ENCODE results near the gene TSPAN11.
A peak's percentile ranks its signal among the peaks of the same experiment; 100 is the strongest.
"Not testable (repeated sequence)": the region's sequence is repeated elsewhere in the genome, so short reads cannot be mapped to it uniquely, and the experiment has no call there.

The TSPAN11 gene

GRCh38 chr12:30926243-30927221 is at the start of gene TSPAN11:
Gene TSPAN11, plus strand, starts transcription at chr12:30926748. Its CDS starts 27,244 bp downstream, at chr12:30953992.
- DNase-seq = peak; percentile 17

- no peak for DNase-seq
Observed at GRCh38 chr12:30877105-30877875, 49.3 kb upstream of the TSPAN11 start.

GRCh38 chr12:30878024-30878423 is 48.5 kb upstream of the TSPAN11 start:
- DNase-seq = no peak

- DNase-seq = no peak
Observed at GRCh38 chr12:30880061-30880460, 46.5 kb upstream of the TSPAN11 start.

- no peak for DNase-seq
Observed at GRCh38 chr12:30880813-30881212, 45.7 kb upstream of the TSPAN11 start.

- DNase-seq = no peak
Observed at GRCh38 chr12:30882706-30883105, 43.8 kb upstream of the TSPAN11 start.

- no peak for DNase-seq
Observed at GRCh38 chr12:30884799-30885198, 41.7 kb upstream of the TSPAN11 start.

- no peak for DNase-seq
Observed at GRCh38 chr12:30885321-30885720, 41.2 kb upstream of the TSPAN11 start.

- DNase-seq = no peak
Observed at GRCh38 chr12:30887226-30887625, 39.3 kb upstream of the TSPAN11 start.

GRCh38 chr12:30888241-30888640 is 38.3 kb upstream of the TSPAN11 start:
- DNase-seq = no peak

GRCh38 chr12:30894531-30894930 is 32.0 kb upstream of the TSPAN11 start:
- not testable (repeated sequence) for DNase-seq

GRCh38 chr12:30896461-30896860 is 30.1 kb upstream of the TSPAN11 start:
- no peak for DNase-seq

- DNase-seq = no peak
Observed at GRCh38 chr12:30898846-30899245, 27.7 kb upstream of the TSPAN11 start.

GRCh38 chr12:30900351-30900750 is 26.2 kb upstream of the TSPAN11 start:
- DNase-seq = no peak

- no peak for DNase-seq
Observed at GRCh38 chr12:30902001-30902400, 24.5 kb upstream of the TSPAN11 start.

GRCh38 chr12:30902596-30902995 is 24.0 kb upstream of the TSPAN11 start:
- DNase-seq = no peak

GRCh38 chr12:30905463-30906009 is 21.0 kb upstream of the TSPAN11 start:
- no peak for DNase-seq

GRCh38 chr12:30908076-30908721 is 18.3 kb upstream of the TSPAN11 start:
- no peak for DNase-seq

GRCh38 chr12:30908722-30909348 is 17.7 kb upstream of the TSPAN11 start:
- DNase-seq = no peak

GRCh38 chr12:30909349-30910037 is 17.1 kb upstream of the TSPAN11 start:
- no peak for DNase-seq

GRCh38 chr12:30910038-30910350 is 16.6 kb upstream of the TSPAN11 start:
- no peak for DNase-seq

GRCh38 chr12:30911207-30911606 is 15.3 kb upstream of the TSPAN11 start:
- DNase-seq = no peak
